ENCODE results near the gene ACACA.

GRCh38 chr17:37273409-37274051 is 133.1 kb downstream of the ACACA start:
- no peak for TF ChIP-seq CTCF (conservative IDR thresholded peaks at IDR 0.05)
- TF ChIP-seq ZFX (IDR thresholded peaks at IDR 0.05): no peak

Data from C4-2B (cell line).